MCF 10A (cell line): Measurements from ENCODE around the gene ADISSP. TPM values are rescaled to one million over a fixed set of nuclear protein-coding genes. Genes with fewer than 3 reads are reported as not detected.
A peak's percentile ranks its signal among the peaks of the same experiment; 100 is the strongest.

Source experiments
- BruUV-seq: library from RNA; stranded (reverse); fragments of 400-500 nt; replicated peaks from 2 replicates; lab custom pipeline; 2021; lab: Mats Ljungman, UMichigan
- CTCF ChIA-PET: fragments of 300-600 bp; sonication (Branson Sonifier 250); formaldehyde crosslinking; extraction: SDS; loops from one replicate; lab custom pipeline; 2021; ENCODE audit warnings: antibody characterized with exemption, inconsistent platforms; lab: Yijun Ruan, JAX
- POLR2A ChIA-PET: fragments of 300-600, 350-650 bp; sonication (Branson Sonifier 250); formaldehyde crosslinking; extraction: SDS; loops from one replicate; lab custom pipeline; 2020; ENCODE audit warnings: antibody characterized with exemption, inconsistent platforms; lab: Yijun Ruan, JAX
- DNase-seq: peaks from one replicate; pipeline ENCODE4 v3.0.0-alpha.2; 2018; ENCODE audit not compliant: unreplicated experiment
- H3K27ac Mint-ChIP-seq: one replicate; pipeline ENCODE4 v1.8.0; 2022; ENCODE audit warnings: mild to moderate bottlenecking, low read depth, mixed read lengths; ENCODE audit not compliant: unreplicated experiment
- H3K27me3 Mint-ChIP-seq: one replicate; pipeline ENCODE4 v1.8.0; 2022; ENCODE audit warnings: mixed read lengths; ENCODE audit not compliant: insufficient read depth, unreplicated experiment
- H3K36me3 Mint-ChIP-seq: one replicate; pipeline ENCODE4 v1.8.0; 2022; ENCODE audit warnings: mild to moderate bottlenecking, moderate library complexity, mixed read lengths; ENCODE audit not compliant: insufficient read depth, unreplicated experiment
- H3K4me1 Mint-ChIP-seq: one replicate; pipeline ENCODE4 v1.8.0; 2022; ENCODE audit warnings: mixed read lengths; ENCODE audit not compliant: insufficient read depth, unreplicated experiment
- H3K4me3 Mint-ChIP-seq: one replicate; pipeline ENCODE4 v1.8.0; 2022; ENCODE audit warnings: mild to moderate bottlenecking, moderate library complexity, mixed read lengths; ENCODE audit not compliant: unreplicated experiment
- H3K9me3 Mint-ChIP-seq: one replicate; pipeline ENCODE4 v1.8.0; 2022; ENCODE audit warnings: mixed read lengths; ENCODE audit not compliant: unreplicated experiment
- CTCF ChIP-seq: fragments of 200-600 bp; IDR thresholded peaks from one replicate; pipeline ENCODE4 v1.8.0; 2022; ENCODE audit warnings: antibody characterized with exemption, mild to moderate bottlenecking; ENCODE audit not compliant: unreplicated experiment
- intact Hi-C: fragments of 100-400 bp; cut with micrococcal nuclease; formaldehyde crosslinking; loops from 2 replicates; pipeline ENCODE4 v1.14.1; 2022
- total RNA-seq: library from RNA; stranded (reverse); gene quantifications from 2 replicates; pipeline ENCODE4 v1.2.3, GENCODE V29; 2022

ADISSP gene
- total RNA-seq, 1 experiment from 2014 or later, result 58.8 TPM

DNA sequence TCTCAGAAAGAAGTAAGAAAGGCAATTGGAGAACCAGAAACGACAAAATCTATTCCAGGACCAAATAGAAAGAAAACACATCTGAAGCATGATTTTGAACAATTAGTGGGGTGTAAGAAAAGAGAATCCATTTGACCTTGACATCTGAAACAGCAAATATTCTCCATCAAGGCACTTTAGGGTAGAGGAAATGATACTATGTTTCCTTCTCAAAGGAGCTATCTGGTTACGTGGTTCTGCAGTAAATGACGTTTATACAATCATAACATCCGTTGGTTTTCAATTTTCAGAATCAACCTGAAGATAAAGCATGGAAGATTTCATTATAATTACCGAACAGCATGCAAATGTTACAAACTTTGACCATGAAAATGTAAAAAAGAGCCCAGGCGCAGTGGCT lies 46.9 kb downstream of the ADISSP start:
- ChIA-PET CTCF (interaction anchor here (0.6 to 2.3 kb wide), 6 partner anchors 10 to 668 kb away, joined by 3 to 22 read pairs (median 3); no protein-coding TSS in a partner anchor), POLR2A (interaction anchor here (0.7 kb wide), 1 partner anchor 257 kb away, joined by 3 read pairs; no protein-coding TSS in a partner anchor)

DNA sequence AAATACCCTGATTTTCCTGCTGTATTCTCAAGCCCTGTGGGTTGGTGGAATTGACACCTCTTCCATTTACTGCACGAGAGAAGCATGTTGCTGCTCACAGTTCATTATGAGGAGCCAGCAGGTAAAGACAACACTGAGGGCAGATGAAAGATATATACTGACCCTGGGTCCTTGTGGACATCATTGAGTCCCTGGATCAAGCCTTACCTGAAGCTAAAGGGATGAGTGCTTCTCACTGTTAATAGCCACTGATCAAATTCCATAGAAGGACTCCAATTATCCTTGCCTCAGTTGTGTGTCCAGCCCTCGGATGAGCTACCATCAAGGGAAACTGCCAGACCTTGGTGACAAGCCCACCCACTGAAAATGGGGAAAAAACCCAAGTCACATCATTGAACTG lies 47.5 kb downstream of the ADISSP start:
- no peak for TF ChIP-seq CTCF
- ChIA-PET CTCF (interaction anchor here (0.6 to 3.0 kb wide), 7 partner anchors 9 to 667 kb away, joined by 3 to 22 read pairs (median 5); no protein-coding TSS in a partner anchor), POLR2A (interaction anchor here (0.7 to 0.8 kb wide), 2 partner anchors 37 to 258 kb away, joined by 3 to 6 read pairs; no protein-coding TSS in a partner anchor)
- H3K4me3 Mint-ChIP-seq, result no peak overlapping the region
- H3K27ac Mint-ChIP-seq, result no peak overlapping the region
- H3K4me1 Mint-ChIP-seq, result no peaks in the 10 kb centered on the region
- intact Hi-C loops, result no loop called here
- BruUV-seq, result no TSS peak
- no peaks in the 10 kb centered on the region for H3K36me3 Mint-ChIP-seq
- H3K9me3 Mint-ChIP-seq, result no peaks in the 10 kb centered on the region
- DNase-seq, result no peak
- peaks cover 51% of the 10 kb centered on the region for H3K27me3 Mint-ChIP-seq

More for the DNA sequence above, 46.9 kb downstream of the ADISSP start:
- Mint-ChIP-seq H3K9me3 (no peaks in the 10 kb centered on the region), H3K4me3 (no peak overlapping the region), H3K27me3 (peaks cover 51% of the 10 kb centered on the region), H3K27ac (no peak overlapping the region), H3K4me1 (no peaks in the 10 kb centered on the region), H3K36me3 (no peaks in the 10 kb centered on the region)
- intact Hi-C loops, result no loop called here
- no TSS peak for BruUV-seq
- no peak for DNase-seq
- TF ChIP-seq CTCF, result no peak

DNA sequence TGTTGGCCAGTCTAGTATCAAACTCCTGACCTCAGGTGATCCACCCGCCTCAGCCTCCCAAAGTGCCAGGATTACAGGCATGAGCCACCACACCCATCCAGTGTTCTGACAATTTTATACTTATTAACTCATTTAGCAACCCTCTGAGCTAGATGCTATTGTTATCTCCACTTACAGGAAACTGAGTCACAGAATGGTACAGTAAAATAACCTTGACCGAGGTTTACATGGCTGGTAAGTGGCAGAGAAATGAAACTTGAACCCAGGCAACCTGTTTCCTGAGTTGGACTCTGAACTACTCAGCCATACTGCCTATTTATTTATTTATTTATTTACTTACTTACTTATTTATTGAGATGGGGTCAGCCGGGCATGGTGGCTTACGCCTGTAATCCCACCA lies 48.5 kb downstream of the ADISSP start:
- no TSS peak for BruUV-seq
- Mint-ChIP-seq H3K36me3 (no peaks in the 10 kb centered on the region), H3K4me3 (no peak overlapping the region), H3K27me3 (peaks cover 43% of the 10 kb centered on the region), H3K9me3 (no peaks in the 10 kb centered on the region), H3K4me1 (no peaks in the 10 kb centered on the region), H3K27ac (no peak overlapping the region)
- intact Hi-C loops, result no loop called here
- TF ChIP-seq CTCF, result no peak
- no peak for DNase-seq
- ChIA-PET CTCF (interaction anchor here (0.7 to 3.0 kb wide), 8 partner anchors 8 to 355 kb away, joined by 3 to 22 read pairs (median 4); no protein-coding TSS in a partner anchor), POLR2A (interaction anchor here (0.7 kb wide), 1 partner anchor 33 kb away, joined by 3 read pairs; no protein-coding TSS in a partner anchor)

- TF ChIP-seq CTCF, result peak; percentile 67
- peaks cover 18% of the 10 kb centered on the region for H3K27me3 Mint-ChIP-seq
- no peak overlapping the region for H3K27ac Mint-ChIP-seq
- no peaks in the 10 kb centered on the region for H3K9me3 Mint-ChIP-seq
- POLR2A ChIA-PET, result interaction anchor here (1.1 kb wide), 1 partner anchor 29 kb away, joined by 3 read pairs; no protein-coding TSS in a partner anchor
- peaks cover 6% of the 10 kb centered on the region for H3K36me3 Mint-ChIP-seq
- peak; percentile 59 for DNase-seq
- BruUV-seq, result no TSS peak
- H3K4me1 Mint-ChIP-seq, result no peaks in the 10 kb centered on the region
- intact Hi-C loops, result loop anchor here (1.0 to 2.0 kb wide), 4 partner anchors 32 to 104 kb away; partner anchors contain the start of genes AP5S1 and SPEF1
- no peak overlapping the region for H3K4me3 Mint-ChIP-seq
- CTCF ChIA-PET, result interaction anchor here (0.6 to 2.0 kb wide), 18 partner anchors 11 to 139 kb away, joined by 3 to 10 read pairs (median 4); partner anchors contain the start of genes AP5S1 and SPEF1
Measured at GRCh38 chr20:3716195-3716834, 51.2 kb downstream of the ADISSP start.
